ENCODE measurements around the gene PRKG1.

DNA sequence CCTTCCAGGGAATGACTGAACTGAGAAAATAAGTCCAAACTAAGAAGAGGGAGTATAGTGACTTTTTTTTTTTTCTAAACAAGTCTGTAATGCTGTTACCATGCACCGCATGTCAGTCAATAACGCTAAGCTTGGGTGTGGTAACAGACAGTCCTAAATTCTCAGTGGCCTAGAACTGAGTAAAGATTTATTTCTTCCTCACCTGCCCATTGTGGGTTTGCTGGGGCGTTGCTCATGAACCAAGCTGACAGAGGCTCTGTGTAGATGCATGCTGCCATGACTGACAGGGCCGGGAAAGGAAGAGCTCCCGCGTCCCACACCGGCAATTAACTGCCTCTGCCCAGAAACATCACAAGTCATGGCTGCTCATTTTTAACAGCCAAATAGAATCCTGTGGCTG, 25.5 kb upstream of the PRKG1 start:
- TF ChIP-seq POLR2A (IDR thresholded peaks at IDR 0.05), result no peak
- TF ChIP-seq, protein P1, sequence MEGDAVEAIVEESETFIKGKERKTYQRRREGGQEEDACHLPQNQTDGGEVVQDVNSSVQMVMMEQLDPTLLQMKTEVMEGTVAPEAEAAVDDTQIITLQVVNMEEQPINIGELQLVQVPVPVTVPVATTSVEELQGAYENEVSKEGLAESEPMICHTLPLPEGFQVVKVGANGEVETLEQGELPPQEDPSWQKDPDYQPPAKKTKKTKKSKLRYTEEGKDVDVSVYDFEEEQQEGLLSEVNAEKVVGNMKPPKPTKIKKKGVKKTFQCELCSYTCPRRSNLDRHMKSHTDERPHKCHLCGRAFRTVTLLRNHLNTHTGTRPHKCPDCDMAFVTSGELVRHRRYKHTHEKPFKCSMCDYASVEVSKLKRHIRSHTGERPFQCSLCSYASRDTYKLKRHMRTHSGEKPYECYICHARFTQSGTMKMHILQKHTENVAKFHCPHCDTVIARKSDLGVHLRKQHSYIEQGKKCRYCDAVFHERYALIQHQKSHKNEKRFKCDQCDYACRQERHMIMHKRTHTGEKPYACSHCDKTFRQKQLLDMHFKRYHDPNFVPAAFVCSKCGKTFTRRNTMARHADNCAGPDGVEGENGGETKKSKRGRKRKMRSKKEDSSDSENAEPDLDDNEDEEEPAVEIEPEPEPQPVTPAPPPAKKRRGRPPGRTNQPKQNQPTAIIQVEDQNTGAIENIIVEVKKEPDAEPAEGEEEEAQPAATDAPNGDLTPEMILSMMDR (IDR thresholded peaks at IDR 0.05), result no peak
